SU-DHL-6 (cell line): ENCODE measurements around the gene MED26.

ENCODE experiments used
- EZH2phosphoT487 ChIP-seq: fragments of 200-600 bp; sonication (generic), shearing (Covaris generic); conservative IDR thresholded peaks from 2 replicates; pipeline ENCODE4 v1.6.1; 2018; ENCODE audit warnings: mild to moderate bottlenecking, antibody characterized with exemption, low read length, moderate library complexity, mixed read lengths
- TF ChIP-seq, protein P1 (sequence below): fragments of 200-600 bp; sonication (generic); IDR thresholded peaks from one replicate; pipeline ENCODE4 v1.5.1; 2017; ENCODE audit warnings: antibody characterized with exemption, mild to moderate bottlenecking, low read length, moderate library complexity; ENCODE audit not compliant: insufficient read depth, poor library complexity, severe bottlenecking

DNA sequence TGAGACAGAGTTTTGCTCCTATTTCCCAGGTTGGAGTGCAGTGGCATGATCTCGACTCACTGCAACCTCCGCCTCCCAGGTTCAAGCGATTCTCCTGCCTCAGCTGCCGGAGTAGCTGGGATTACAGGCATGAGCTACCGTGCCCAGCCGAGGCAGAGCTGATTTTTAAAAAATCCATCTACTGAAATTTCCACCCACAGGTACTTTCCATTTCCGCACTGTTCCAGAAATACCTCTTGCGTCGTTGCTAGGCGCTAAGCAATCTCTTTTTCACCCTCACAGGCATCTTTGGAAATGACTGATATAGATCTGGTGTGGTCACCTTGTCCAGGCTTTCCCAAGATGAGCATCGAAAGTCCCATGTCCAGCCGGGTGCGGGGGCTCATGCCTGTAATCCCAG, 42.3 kb upstream of the MED26 start:
- TF ChIP-seq, protein P1, sequence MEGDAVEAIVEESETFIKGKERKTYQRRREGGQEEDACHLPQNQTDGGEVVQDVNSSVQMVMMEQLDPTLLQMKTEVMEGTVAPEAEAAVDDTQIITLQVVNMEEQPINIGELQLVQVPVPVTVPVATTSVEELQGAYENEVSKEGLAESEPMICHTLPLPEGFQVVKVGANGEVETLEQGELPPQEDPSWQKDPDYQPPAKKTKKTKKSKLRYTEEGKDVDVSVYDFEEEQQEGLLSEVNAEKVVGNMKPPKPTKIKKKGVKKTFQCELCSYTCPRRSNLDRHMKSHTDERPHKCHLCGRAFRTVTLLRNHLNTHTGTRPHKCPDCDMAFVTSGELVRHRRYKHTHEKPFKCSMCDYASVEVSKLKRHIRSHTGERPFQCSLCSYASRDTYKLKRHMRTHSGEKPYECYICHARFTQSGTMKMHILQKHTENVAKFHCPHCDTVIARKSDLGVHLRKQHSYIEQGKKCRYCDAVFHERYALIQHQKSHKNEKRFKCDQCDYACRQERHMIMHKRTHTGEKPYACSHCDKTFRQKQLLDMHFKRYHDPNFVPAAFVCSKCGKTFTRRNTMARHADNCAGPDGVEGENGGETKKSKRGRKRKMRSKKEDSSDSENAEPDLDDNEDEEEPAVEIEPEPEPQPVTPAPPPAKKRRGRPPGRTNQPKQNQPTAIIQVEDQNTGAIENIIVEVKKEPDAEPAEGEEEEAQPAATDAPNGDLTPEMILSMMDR, result no peak
- no peak for TF ChIP-seq EZH2phosphoT487
